ENCODE measurements around the gene SLC9A9. TPM values are rescaled to one million over a fixed set of nuclear protein-coding genes. Genes with fewer than 3 reads are reported as not detected.

SLC9A9 gene
- total RNA-seq, 1 donor = 3.5 TPM

- peak; percentile 84 for DNase-seq (ENCODE audit: low read depth)
- no peak overlapping the region for H3K4me3 ChIP-seq (ENCODE audit: low read depth, low read length)
- no peak for TF ChIP-seq CTCF (IDR thresholded peaks at IDR 0.05; ENCODE audit: insufficient read depth, low read depth, low read length)
Observed at GRCh38 chr3:143302638-143303171, 545.6 kb downstream of the SLC9A9 start.

DNA sequence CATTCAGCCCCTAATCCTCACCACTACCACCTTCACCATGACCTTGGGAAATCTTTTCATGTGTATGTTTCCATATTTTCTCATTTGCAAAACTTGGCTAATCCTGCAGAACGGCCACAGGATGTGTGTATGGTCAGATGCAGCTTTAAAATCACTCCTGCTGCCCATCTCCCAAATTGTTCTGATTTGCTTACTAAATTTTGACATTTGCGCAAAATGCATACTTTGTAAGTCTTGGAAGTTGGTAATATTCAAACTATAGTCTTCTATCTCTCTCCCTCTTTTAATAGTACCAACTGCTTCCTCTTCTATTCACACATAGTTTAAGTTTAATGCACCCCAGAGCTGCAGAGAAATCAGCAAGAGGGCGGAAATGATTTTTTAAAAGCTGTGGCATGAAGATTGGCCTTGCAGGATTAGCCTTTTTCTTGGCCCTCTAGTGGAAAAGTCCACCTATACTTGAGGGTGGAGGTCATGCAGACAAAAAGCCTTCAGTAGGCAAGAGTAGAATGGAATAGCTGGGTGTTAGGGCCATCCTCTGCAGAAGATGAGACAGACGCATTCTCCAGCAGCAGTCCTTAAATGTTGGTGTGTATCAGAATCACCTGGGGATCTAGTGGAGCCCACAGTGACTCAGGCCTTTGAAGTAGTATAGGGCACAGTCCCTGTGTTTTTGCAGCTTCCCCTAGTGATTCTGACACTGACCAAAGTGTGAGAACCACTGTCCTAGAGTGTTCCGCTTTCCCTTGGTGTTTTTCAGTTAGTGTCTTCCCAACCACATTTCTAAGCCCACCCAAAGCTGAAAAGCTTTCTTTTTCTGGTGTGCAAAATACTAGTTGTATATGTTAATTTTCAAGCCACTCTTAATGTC lies 547.0 kb downstream of the SLC9A9 start:
- TF ChIP-seq CTCF (IDR thresholded peaks at IDR 0.05; ENCODE audit: insufficient read depth, low read depth, low read length) = no peak
- no peak overlapping the region for H3K4me3 ChIP-seq (ENCODE audit: low read depth, low read length)
- no peak for DNase-seq (ENCODE audit: low read depth)

GRCh38 chr3:143298886-143299535 lies 549.3 kb downstream of the SLC9A9 start:
- no peak overlapping the region for H3K4me3 ChIP-seq (ENCODE audit: low read depth, low read length)
- DNase-seq (ENCODE audit: low read depth) = no peak
- TF ChIP-seq CTCF (IDR thresholded peaks at IDR 0.05; ENCODE audit: insufficient read depth, low read depth, low read length) = no peak

DNA sequence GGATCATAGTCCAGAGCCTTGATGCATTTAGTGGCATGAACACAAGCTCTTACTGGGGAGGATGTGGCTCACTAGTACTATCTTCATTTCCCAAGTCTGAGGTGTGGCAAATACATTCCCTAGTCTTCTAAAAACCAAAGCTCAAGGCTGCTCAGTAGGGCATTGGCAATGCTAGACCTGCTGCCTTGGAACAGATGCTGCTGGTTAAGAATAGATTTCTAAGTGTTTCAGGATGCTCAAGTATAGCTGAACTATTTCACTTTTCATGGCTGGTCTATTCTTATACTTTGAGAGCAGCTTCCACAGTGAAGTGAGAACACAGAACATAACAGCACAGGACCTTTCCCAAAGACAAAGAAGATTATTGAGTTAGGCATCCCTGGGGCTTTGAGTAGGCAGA lies 549.9 kb downstream of the SLC9A9 start:
- no peak for DNase-seq (ENCODE audit: low read depth)
- TF ChIP-seq CTCF (IDR thresholded peaks at IDR 0.05; ENCODE audit: insufficient read depth, low read depth, low read length) = no peak

DNA sequence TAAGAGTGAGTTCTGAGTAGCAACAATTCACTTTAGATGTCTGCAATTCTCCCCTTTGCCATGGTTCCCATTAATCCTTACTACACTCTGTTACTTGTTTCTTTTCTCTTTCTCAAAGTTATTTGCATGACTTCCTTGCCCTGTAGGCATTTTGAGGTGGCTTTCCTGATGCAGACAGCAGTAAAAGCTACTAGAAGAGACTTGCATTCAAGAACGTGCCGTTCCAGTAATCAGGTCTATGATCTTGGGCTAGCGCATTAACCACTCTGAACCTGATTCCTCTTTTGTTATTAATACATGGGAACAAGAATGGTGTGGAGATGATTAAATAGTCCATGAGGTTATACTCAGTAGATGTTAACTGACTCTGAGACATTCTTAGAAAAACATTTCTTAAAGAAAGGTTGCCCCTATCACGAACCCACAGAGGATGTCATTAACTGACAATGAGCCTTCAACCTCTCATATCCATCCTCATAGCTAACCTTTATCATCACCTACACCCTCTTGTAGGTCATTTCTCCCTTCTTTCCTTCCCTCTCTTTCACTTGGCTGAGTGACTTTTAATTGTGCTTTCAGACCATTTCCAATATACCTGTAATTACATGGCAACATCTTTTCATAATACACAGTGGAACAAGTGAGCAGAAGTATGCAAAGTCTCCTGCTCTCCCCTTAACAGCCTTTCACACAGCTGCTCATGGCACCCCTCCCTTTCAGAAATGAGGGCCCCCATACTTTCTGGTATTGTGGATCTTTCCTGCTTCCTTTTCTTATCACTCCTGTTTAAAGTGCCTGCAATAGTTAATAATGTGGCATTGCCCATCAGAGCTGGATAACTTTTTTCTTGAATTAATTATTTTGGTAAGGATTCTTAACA lies 552.8 kb downstream of the SLC9A9 start:
- DNase-seq (ENCODE audit: low read depth) = peak; percentile 14
- H3K4me3 ChIP-seq (ENCODE audit: low read depth, low read length) = no peak overlapping the region
- TF ChIP-seq CTCF (IDR thresholded peaks at IDR 0.05; ENCODE audit: insufficient read depth, low read depth, low read length) = no peak

More for the DNA sequence above, 549.9 kb downstream of the SLC9A9 start:
- H3K4me3 ChIP-seq (ENCODE audit: low read depth, low read length) = no peak overlapping the region

DNA sequence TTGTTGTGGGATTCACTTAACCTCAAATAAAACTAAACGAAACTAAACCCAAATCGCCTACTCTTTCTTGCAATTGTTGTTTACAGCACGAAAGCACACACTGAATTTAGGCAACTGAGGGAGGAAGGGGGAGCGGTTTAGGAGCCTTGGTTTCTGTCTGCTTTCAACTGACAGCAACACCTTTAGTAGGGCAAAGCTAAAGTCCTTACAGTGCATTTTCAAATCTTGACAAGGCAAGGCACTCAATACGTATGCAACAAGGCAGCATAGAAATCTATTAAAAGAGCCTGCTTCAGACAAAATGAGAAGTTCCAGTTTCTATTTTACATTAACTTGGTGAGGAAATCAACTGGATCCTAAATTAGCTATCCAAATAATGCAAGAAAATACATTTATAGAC lies 554.1 kb downstream of the SLC9A9 start:
- DNase-seq (ENCODE audit: low read depth) = no peak
- no peak for TF ChIP-seq CTCF (IDR thresholded peaks at IDR 0.05; ENCODE audit: insufficient read depth, low read depth, low read length)
- H3K4me3 ChIP-seq (ENCODE audit: low read depth, low read length) = no peak overlapping the region
